Measurements from ENCODE around the gene MERTK. TPM values are rescaled to one million over a fixed set of nuclear protein-coding genes. Genes with fewer than 3 reads are reported as not detected.

Gene MERTK
- polyA plus RNA-seq, 1 of the 3 experiments (the other 2 are of a cell fraction), result 9.6 TPM

- H3F3A ChIP-seq (replicated peaks; ENCODE audit: insufficient read depth), result peaks cover 5% of the 10 kb centered on the region
- no peak overlapping the region for H3K4me2 ChIP-seq
- no peaks in the 10 kb centered on the region for H3K9me2 ChIP-seq
- ChIA-PET CTCF (no interaction called here), POLR2A (no interaction called here)
- 89% methylated on average over 5 of the region's 5 CpGs for WGBS (ENCODE audit: low lambda C conversion rate)
- H4K20me1 ChIP-seq (ENCODE audit: insufficient read depth), result no peaks in the 10 kb centered on the region
- H2AFZ ChIP-seq (ENCODE audit: low read depth), result no peak overlapping the region
- H3K9ac ChIP-seq, result no peak overlapping the region
- H3K27me3 ChIP-seq (ENCODE audit: insufficient read depth), result no peaks in the 10 kb centered on the region
- TF ChIP-seq USF1 (IDR thresholded peaks at IDR 0.05; ENCODE audit: borderline replicate concordance, low read depth) (no peak), RCOR1 (IDR thresholded peaks at IDR 0.05; ENCODE audit: low read length) (no peak), YY1 (IDR thresholded peaks at IDR 0.05; ENCODE audit: low read depth) (no peak), MXI1 (IDR thresholded peaks at IDR 0.05; ENCODE audit: low read depth, low read length) (no peak), EP300 (IDR thresholded peaks at IDR 0.05; ENCODE audit: borderline replicate concordance in 1 of 2, low read depth in 1 of 2, low read length in 1 of 2) (no peak), FOXJ3 (CRISPR knock-in tag; IDR thresholded peaks at IDR 0.05) (no peak), NRF1 (IDR thresholded peaks at IDR 0.05; ENCODE audit: low read depth, low read length) (no peak), NFIC (IDR thresholded peaks at IDR 0.05; ENCODE audit: borderline replicate concordance) (no peak), MEF2A (IDR thresholded peaks at IDR 0.05; ENCODE audit: borderline replicate concordance, low read depth) (no peak), GATA2 (CRISPR knock-in tag; IDR thresholded peaks at IDR 0.05) (no peak), TAF1 (IDR thresholded peaks at IDR 0.05; ENCODE audit: borderline replicate concordance, low read depth, low read length) (no peak)
- TF ChIP-seq, protein P1, sequence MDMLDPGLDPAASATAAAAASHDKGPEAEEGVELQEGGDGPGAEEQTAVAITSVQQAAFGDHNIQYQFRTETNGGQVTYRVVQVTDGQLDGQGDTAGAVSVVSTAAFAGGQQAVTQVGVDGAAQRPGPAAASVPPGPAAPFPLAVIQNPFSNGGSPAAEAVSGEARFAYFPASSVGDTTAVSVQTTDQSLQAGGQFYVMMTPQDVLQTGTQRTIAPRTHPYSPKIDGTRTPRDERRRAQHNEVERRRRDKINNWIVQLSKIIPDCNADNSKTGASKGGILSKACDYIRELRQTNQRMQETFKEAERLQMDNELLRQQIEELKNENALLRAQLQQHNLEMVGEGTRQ (IDR thresholded peaks at IDR 0.05; ENCODE audit: borderline replicate concordance, low read depth, low read length), result no peak
- H3K79me2 ChIP-seq (ENCODE audit: insufficient read depth), result no peaks in the 10 kb centered on the region
- H3K4me3 ChIP-seq (ENCODE audit: low read depth in 2 of 2, low read length in 1 of 2), result no peak overlapping the region
- peaks cover 0 to 2% of the 10 kb centered on the region in 2 experiments for H3K36me3 ChIP-seq (replicated peaks in 1 of 2; ENCODE audit: control insufficient read depth in 1 of 2, insufficient read depth in 2 of 2, low read length in 1 of 2)
- H3K9me3 ChIP-seq, result no peaks in the 10 kb centered on the region
- H3K27ac ChIP-seq (ENCODE audit: low read depth in 2 of 2, low read length in 1 of 2), result no peak overlapping the region
- 0 out of 4 replicates have a peak, but pooled peaks cover 0 to 6% of the 10 kb centered on the region in 2 experiments for H3K4me1 ChIP-seq (ENCODE audit: control insufficient read depth in 1 of 2, insufficient read depth in 2 of 2, low read depth in 1 of 2, low read length in 1 of 2)
- no peak for DNase-seq
These were observed 84.4 kb downstream of the MERTK start for GRCh38 chr2:111982822-111983221.

- peaks cover 5% of the 10 kb centered on the region for H3F3A ChIP-seq (replicated peaks; ENCODE audit: insufficient read depth)
- H4K20me1 ChIP-seq (ENCODE audit: insufficient read depth), result no peaks in the 10 kb centered on the region
- WGBS (ENCODE audit: low lambda C conversion rate), result 67% methylated on average over 7 of the region's 8 CpGs
- H3K9ac ChIP-seq, result no peak overlapping the region
- H3K9me3 ChIP-seq, result no peaks in the 10 kb centered on the region
- CTCF ChIA-PET, result interaction anchor here (1.0 kb wide), 1 partner anchor 26 kb away, joined by 3 read pairs; no protein-coding TSS in a partner anchor
- no peak for DNase-seq
- no peaks in the 10 kb centered on the region for H3K9me2 ChIP-seq
- H3K27me3 ChIP-seq (ENCODE audit: insufficient read depth), result no peaks in the 10 kb centered on the region
- 0 out of 4 replicates have a peak, but pooled peaks cover 0 to 6% of the 10 kb centered on the region in 2 experiments for H3K4me1 ChIP-seq (ENCODE audit: control insufficient read depth in 1 of 2, insufficient read depth in 2 of 2, low read depth in 1 of 2, low read length in 1 of 2)
- no peak overlapping the region for H3K27ac ChIP-seq (ENCODE audit: low read depth in 2 of 2, low read length in 1 of 2)
- H3K4me2 ChIP-seq, result no peak overlapping the region
- POLR2A ChIA-PET, result no interaction called here
- H3K4me3 ChIP-seq (ENCODE audit: low read depth in 2 of 2, low read length in 1 of 2), result no peak overlapping the region
- no peaks in the 10 kb centered on the region for H3K36me3 ChIP-seq (replicated peaks in 1 of 2; ENCODE audit: control insufficient read depth in 1 of 2, insufficient read depth in 2 of 2, low read length in 1 of 2)
- no peaks in the 10 kb centered on the region for H3K79me2 ChIP-seq (ENCODE audit: insufficient read depth)
- TF ChIP-seq IRF3 (IDR thresholded peaks at IDR 0.05; ENCODE audit: low read depth, low read length) (no peak), MAX (IDR thresholded peaks at IDR 0.05; ENCODE audit: low read depth) (no peak), NFIC (IDR thresholded peaks at IDR 0.05; ENCODE audit: borderline replicate concordance) (no peak), RCOR1 (IDR thresholded peaks at IDR 0.05; ENCODE audit: low read length) (no peak), SIN3A (IDR thresholded peaks at IDR 0.05; ENCODE audit: borderline replicate concordance, low read depth, low read length) (no peak), POLR2AphosphoS5 (IDR thresholded peaks at IDR 0.05; ENCODE audit: low read depth, low read length) (no peak)
- TF ChIP-seq, protein P2, sequence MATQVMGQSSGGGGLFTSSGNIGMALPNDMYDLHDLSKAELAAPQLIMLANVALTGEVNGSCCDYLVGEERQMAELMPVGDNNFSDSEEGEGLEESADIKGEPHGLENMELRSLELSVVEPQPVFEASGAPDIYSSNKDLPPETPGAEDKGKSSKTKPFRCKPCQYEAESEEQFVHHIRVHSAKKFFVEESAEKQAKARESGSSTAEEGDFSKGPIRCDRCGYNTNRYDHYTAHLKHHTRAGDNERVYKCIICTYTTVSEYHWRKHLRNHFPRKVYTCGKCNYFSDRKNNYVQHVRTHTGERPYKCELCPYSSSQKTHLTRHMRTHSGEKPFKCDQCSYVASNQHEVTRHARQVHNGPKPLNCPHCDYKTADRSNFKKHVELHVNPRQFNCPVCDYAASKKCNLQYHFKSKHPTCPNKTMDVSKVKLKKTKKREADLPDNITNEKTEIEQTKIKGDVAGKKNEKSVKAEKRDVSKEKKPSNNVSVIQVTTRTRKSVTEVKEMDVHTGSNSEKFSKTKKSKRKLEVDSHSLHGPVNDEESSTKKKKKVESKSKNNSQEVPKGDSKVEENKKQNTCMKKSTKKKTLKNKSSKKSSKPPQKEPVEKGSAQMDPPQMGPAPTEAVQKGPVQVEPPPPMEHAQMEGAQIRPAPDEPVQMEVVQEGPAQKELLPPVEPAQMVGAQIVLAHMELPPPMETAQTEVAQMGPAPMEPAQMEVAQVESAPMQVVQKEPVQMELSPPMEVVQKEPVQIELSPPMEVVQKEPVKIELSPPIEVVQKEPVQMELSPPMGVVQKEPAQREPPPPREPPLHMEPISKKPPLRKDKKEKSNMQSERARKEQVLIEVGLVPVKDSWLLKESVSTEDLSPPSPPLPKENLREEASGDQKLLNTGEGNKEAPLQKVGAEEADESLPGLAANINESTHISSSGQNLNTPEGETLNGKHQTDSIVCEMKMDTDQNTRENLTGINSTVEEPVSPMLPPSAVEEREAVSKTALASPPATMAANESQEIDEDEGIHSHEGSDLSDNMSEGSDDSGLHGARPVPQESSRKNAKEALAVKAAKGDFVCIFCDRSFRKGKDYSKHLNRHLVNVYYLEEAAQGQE (IDR thresholded peaks at IDR 0.05; ENCODE audit: low read depth, low read length), result no peak
- no peak overlapping the region for H2AFZ ChIP-seq (ENCODE audit: low read depth)
These were observed 85.2 kb downstream of the MERTK start for GRCh38 chr2:111983478-111984212.

Measured in SK-N-SH (cell line).